Amniotic epithelial cell (primary cell): ENCODE data around the gene VIPR1.
"Not testable (repeated sequence)": the region's sequence is repeated elsewhere in the genome, so short reads cannot be mapped to it uniquely, and the experiment has no call there.

Source experiments
- DNase-seq: peaks from one replicate; pipeline ENCODE4 v3.0.0-alpha.2; 2010; ENCODE audit warnings: low read depth

The VIPR1 gene

GRCh38 chr3:42579346-42579745, 76.9 kb downstream of the VIPR1 start:
- DNase-seq = not testable (repeated sequence)

- DNase-seq = no peak
These were observed 78.9 kb downstream of the VIPR1 start for GRCh38 chr3:42581400-42581708.

GRCh38 chr3:42581709-42582473, 79.4 kb downstream of the VIPR1 start, which contains the start of gene SEC22C:
TSS of gene SEC22C (minus strand) at chr3:42581967. CDS start at chr3:42569046, 12,921 bp downstream.
- DNase-seq = peak; percentile 84

- DNase-seq = no peak
These were observed 80.1 kb downstream of the VIPR1 start for GRCh38 chr3:42582474-42583070.
